K562 (cell line): Measurements from ENCODE around the gene TRABD2B. TPM values are rescaled to one million over a fixed set of nuclear protein-coding genes. Genes with fewer than 3 reads are reported as not detected.

ENCODE experiments used
- ATAC-seq: fragments of 200-7000 bp; cut with Tn5 transposase; 3 replicates; pipeline ENCODE4 v1.9.1; 2020; ENCODE audit warnings: moderate library complexity
- BruUV-seq: library from RNA; stranded (reverse); fragments of 400-500 nt; replicated peaks from 2 replicates; lab custom pipeline; 2021; lab: Mats Ljungman, UMichigan
- CTCF ChIA-PET: fragments of 300-600 bp; formaldehyde crosslinking; extraction: SDS; loops from one replicate; lab custom pipeline; 2021; ENCODE audit warnings: low intra/inter-chr PET ratio; lab: Yijun Ruan, JAX
- POLR2A ChIA-PET: fragments of 300-600, 350-650 bp; sonication (Branson Sonifier 250); formaldehyde crosslinking; extraction: SDS; loops from one replicate; lab custom pipeline; 2021; ENCODE audit warnings: antibody characterized with exemption, inconsistent platforms; lab: Yijun Ruan, JAX
- DNase-seq, 4 experiments: peaks; one replicate each; pipeline versions ENCODE4 v3.0.0 to v3.0.0-alpha.2; 2011 to 2018; ENCODE audit warnings: low spot score in 3 of 4, mixed read lengths in 3 of 4; ENCODE audit errors: extremely low read depth in 1 of 4
- FAIRE-seq: peaks from 2 replicates; lab custom pipeline; 2011; peaks lifted over from hg19 to GRCh38; lab: Jason Lieb, UNC
- H2AFZ ChIP-seq: 2 replicates; pipeline ENCODE4 v1.6.0; 2011; ENCODE audit warnings: low read depth, low read length, control low read depth, inconsistent platforms
- H3K27ac ChIP-seq: fragments of 200-600 bp; 3 replicates; pipeline ENCODE4 v1.8.0; 2011; ENCODE audit warnings: low read depth, mild to moderate bottlenecking, control low read depth, inconsistent platforms, low read length, moderate library complexity, mixed read lengths; ENCODE audit errors: extremely low read depth
- H3K27me3 ChIP-seq, 2 experiments: fragments of 300-600 bp in 1 of 2; 2 replicates in 1 of 2; 3 replicates in 1 of 2; pipeline versions ENCODE4 v1.6.0 to v1.8.0; 2011; ENCODE audit warnings: inconsistent platforms in 2 of 2, low read length in 2 of 2, mild to moderate bottlenecking in 1 of 2, mixed read lengths in 1 of 2, moderate library complexity in 1 of 2; ENCODE audit not compliant: control insufficient read depth in 2 of 2, insufficient read depth in 2 of 2
- H3K36me3 ChIP-seq: fragments of 300-600 bp; 3 replicates; pipeline ENCODE4 v1.8.0; 2011; ENCODE audit warnings: mild to moderate bottlenecking, low read length, inconsistent platforms; ENCODE audit not compliant: control insufficient read depth, insufficient read depth
- H3K4me1 ChIP-seq, 2 experiments: fragments of 200-600 bp in 1 of 2; replicated peaks in 1 of 2; 2 replicates in 1 of 2; 3 replicates in 1 of 2; pipeline versions ENCODE4 v1.5.1 to v1.8.0; 2011; ENCODE audit warnings: inconsistent platforms in 2 of 2, low read length in 2 of 2, mild to moderate bottlenecking in 1 of 2, mixed read lengths in 1 of 2, moderate library complexity in 1 of 2; ENCODE audit not compliant: control insufficient read depth in 2 of 2, insufficient read depth in 2 of 2
- H3K4me2 ChIP-seq: 2 replicates; pipeline ENCODE4 v1.6.1; 2011; ENCODE audit warnings: low read length, control low read depth, inconsistent platforms, mixed read lengths; ENCODE audit not compliant: insufficient read depth
- H3K4me3 ChIP-seq: fragments of 200-600 bp; sonication (generic), shearing (Covaris generic); 2 replicates; pipeline ENCODE4 v1.5.1; 2016; ENCODE audit warnings: control low read depth, inconsistent platforms
- H3K79me2 ChIP-seq: fragments of 200-600 bp; 3 replicates; pipeline ENCODE4 v1.8.0; 2011; ENCODE audit warnings: low read length, inconsistent platforms; ENCODE audit not compliant: control insufficient read depth, insufficient read depth
- H3K9ac ChIP-seq, 2 experiments: 2 replicates each; pipeline versions ENCODE4 v1.6.0 to v1.6.1; 2011; ENCODE audit warnings: low read depth in 2 of 2, low read length in 2 of 2, control low read depth in 1 of 2, inconsistent platforms in 1 of 2, mild to moderate bottlenecking in 1 of 2, mixed read lengths in 1 of 2; ENCODE audit not compliant: insufficient read depth in 1 of 2
- H3K9me1 ChIP-seq: one replicate; pipeline ENCODE4 v1.6.0; 2011; ENCODE audit warnings: inconsistent platforms, mild to moderate bottlenecking, low read length, moderate library complexity; ENCODE audit not compliant: control insufficient read depth, insufficient read depth
- H3K9me3 ChIP-seq: replicated peaks from 2 replicates; pipeline ENCODE4 v1.5.1; 2011; ENCODE audit warnings: low read depth, low read length, inconsistent platforms; ENCODE audit not compliant: control insufficient read depth, insufficient read depth
- H4K20me1 ChIP-seq: replicated peaks from 2 replicates; pipeline ENCODE4 v1.6.1; 2011; ENCODE audit warnings: low read length, inconsistent platforms, mixed read lengths; ENCODE audit not compliant: control insufficient read depth, insufficient read depth
- CREB3L1 ChIP-seq: fragments of 450-650 bp; IDR thresholded peaks from 2 replicates; pipeline ENCODE4 v1.6.1; 2014; ENCODE audit warnings: low read depth, mild to moderate bottlenecking, moderate library complexity, borderline replicate concordance
- CTCFL ChIP-seq: IDR thresholded peaks from 2 replicates; pipeline ENCODE4 v1.6.1; 2011; ENCODE audit warnings: borderline replicate concordance, low read depth, mild to moderate bottlenecking, moderate library complexity, low read length; ENCODE audit not compliant: insufficient read depth, poor library complexity, severe bottlenecking
- HBP1 ChIP-seq: fragments of 450-650 bp; formaldehyde crosslinking; IDR thresholded peaks from 2 replicates; pipeline ENCODE4 v1.4.0; 2022; ENCODE audit warnings: missing genetic modification characterization
- HMBOX1 ChIP-seq: sonication (generic); IDR thresholded peaks from 2 replicates; pipeline ENCODE4 v1.6.1; 2016
- NFRKB ChIP-seq: fragments of 450-650 bp; IDR thresholded peaks from 2 replicates; pipeline ENCODE4 v1.6.1; 2016; ENCODE audit warnings: low read depth
- SMARCA5 ChIP-seq: fragments of 450-650 bp; IDR thresholded peaks from 2 replicates; pipeline ENCODE4 v1.6.1; 2016
- TFE3 ChIP-seq: fragments of 450-650 bp; formaldehyde crosslinking; IDR thresholded peaks from 2 replicates; pipeline ENCODE4 v1.4.0; 2020; ENCODE audit warnings: mild to moderate bottlenecking, mixed read lengths
- ZNF277 ChIP-seq: fragments of 250-450 bp; sonication (Bioruptor Pico); IDR thresholded peaks from 2 replicates; pipeline ENCODE4 v1.8.0; 2022; ENCODE audit warnings: inconsistent platforms, mild to moderate bottlenecking, moderate library complexity, borderline replicate concordance
- WGBS: fragments of 100-300 bp; shearing (Covaris generic); methylation state at CpG from one replicate; pipeline ENCODE4 v1.1.6; 2016; ENCODE audit warnings: low coverage, mixed read lengths; ENCODE audit not compliant: insufficient coverage; ENCODE audit errors: missing lambda C conversion rate; 5-methylcytosine and 5-hydroxymethylcytosine counted together
- in situ Hi-C: fragments of 300-500 bp; cut with MboI; formaldehyde crosslinking; loops from 4 replicates; pipeline ENCODE4 v1.15.0; 2018; ENCODE audit warnings: inconsistent platforms, mixed read lengths
- intact Hi-C: fragments of 100-400 bp; cut with micrococcal nuclease; formaldehyde crosslinking; loops from 2 replicates; pipeline ENCODE4 v1.14.2; 2022
- polyA plus RNA-seq, 8 experiments: library from polyadenylated mRNA; depleted of rRNA in 4 of 8; stranded (reverse) in 5 of 8; unstranded in 3 of 8; fragments of >200 nt; fragmentation: Nextera tagmentation in 2 of 8; fragmentation: Illumina TruSeq in 1 of 8; extraction: Ambion mirVana in 2 of 8; extraction: Trizol in 1 of 8; gene quantifications; 2 replicates each; pipeline versions ENCODE4 v1.2.1 to v1.2.3, GENCODE V29; 2011 to 2014; ENCODE audit warnings: inconsistent platforms in 1 of 8, missing spikeins in 1 of 8
- total RNA-seq, 7 experiments: library from RNA; depleted of rRNA in 6 of 7; stranded (reverse); fragments of >200 nt in 6 of 7; fragmentation: Illumina TruSeq in 2 of 7; extraction: Trizol in 2 of 7; gene quantifications; 2 replicates each; pipeline versions ENCODE4 v1.2.1 to v1.2.3, GENCODE V29; 2011 to 2021; ENCODE audit warnings: low replicate concordance in 1 of 7

TRABD2B gene
- total and polyA plus RNA-seq, 9 of the 15 experiments (the other 6 are each of a cell fraction or from before 2014, with no cell fraction given) = not detected

GRCh38 chr1:47965816-47966215, 31.4 kb downstream of the TRABD2B start:
- ATAC-seq (no peak), FAIRE-seq (no peak), DNase-seq (no peak)
- no peaks in the 10 kb centered on the region for H3K9me3 ChIP-seq
- ChIA-PET CTCF (no interaction called here), POLR2A (no interaction called here)
- H4K20me1 ChIP-seq = no peaks in the 10 kb centered on the region; the same call in 1 of the 2 replicates
- no peak overlapping the region for H2AFZ ChIP-seq
- H3K27ac ChIP-seq = no peak overlapping the region
- H3K4me1 ChIP-seq = no peaks in the 10 kb centered on the region
- WGBS = 0% methylated on average over 4 of the region's 4 CpGs
- H3K4me3 ChIP-seq = no peak overlapping the region
- no peak overlapping the region for H3K4me2 ChIP-seq
- H3K9me1 ChIP-seq = no peaks in the 10 kb centered on the region
- no peaks in the 10 kb centered on the region for H3K79me2 ChIP-seq
- H3K27me3 ChIP-seq = no peaks in the 10 kb centered on the region
- H3K36me3 ChIP-seq = no peaks in the 10 kb centered on the region
- H3K9ac ChIP-seq = no peak overlapping the region
- in situ Hi-C loops = no loop called here
- BruUV-seq = no TSS peak
- intact Hi-C loops = no loop called here
- no peak for TF ChIP-seq NFRKB
- no peak for TF ChIP-seq TFE3 (CRISPR knock-in tag)
- no peak for TF ChIP-seq ZNF277 (CRISPR knock-in tag)
- no peak for TF ChIP-seq HBP1 (CRISPR knock-in tag)
- no peak for TF ChIP-seq SMARCA5
- no peak for TF ChIP-seq CREB3L1
- no peak for TF ChIP-seq CTCFL
- TF ChIP-seq HMBOX1 = no peak
